Choroid plexus epithelial cell (primary cell): Measurements from ENCODE around the gene LIMK1.
A peak's percentile ranks its signal among the peaks of the same experiment; 100 is the strongest.

Experiments used
- DNase-seq: peaks from one replicate; pipeline ENCODE4 v3.0.0-alpha.2; 2010; ENCODE audit warnings: low read depth
- H3K4me3 ChIP-seq: 2 replicates; pipeline ENCODE4 v1.5.1; 2011; ENCODE audit warnings: low read depth, mild to moderate bottlenecking, control low read depth, low read length, moderate library complexity
- CTCF ChIP-seq: conservative IDR thresholded peaks from 2 replicates; pipeline ENCODE4 v1.5.1; 2011; ENCODE audit warnings: low read depth, mild to moderate bottlenecking, control low read depth, inconsistent platforms, low read length, moderate library complexity

LIMK1 gene

GRCh38 chr7:74049997-74050798 lies 33.4 kb upstream of the LIMK1 start:
- no peak overlapping the region for H3K4me3 ChIP-seq
- DNase-seq = no peak
- TF ChIP-seq CTCF = no peak

GRCh38 chr7:74051193-74051592 lies 32.4 kb upstream of the LIMK1 start:
- no peak for TF ChIP-seq CTCF
- DNase-seq = peak; percentile 65
- H3K4me3 ChIP-seq = no peak overlapping the region

GRCh38 chr7:74051629-74052410 lies 31.8 kb upstream of the LIMK1 start:
- no peak overlapping the region for H3K4me3 ChIP-seq
- TF ChIP-seq CTCF = peak; percentile 42
- DNase-seq = peak; percentile 36

- DNase-seq = no peak
- H3K4me3 ChIP-seq = no peak overlapping the region
- no peak for TF ChIP-seq CTCF
These were observed 31.0 kb upstream of the LIMK1 start for GRCh38 chr7:74052628-74053027.

- no peak overlapping the region for H3K4me3 ChIP-seq
- no peak for DNase-seq
- TF ChIP-seq CTCF = no peak
These were observed 29.9 kb upstream of the LIMK1 start for GRCh38 chr7:74053589-74054186.

- H3K4me3 ChIP-seq = no peak overlapping the region
- no peak for DNase-seq
- TF ChIP-seq CTCF = no peak
These were observed 27.3 kb upstream of the LIMK1 start for GRCh38 chr7:74056096-74056915.
